ENCODE measurements around the gene STX10. TPM values are rescaled to one million over a fixed set of nuclear protein-coding genes. Genes with fewer than 3 reads are reported as not detected.

The STX10 gene
- total RNA-seq, 1 experiment from 2014 or later = 86.2 TPM

DNA sequence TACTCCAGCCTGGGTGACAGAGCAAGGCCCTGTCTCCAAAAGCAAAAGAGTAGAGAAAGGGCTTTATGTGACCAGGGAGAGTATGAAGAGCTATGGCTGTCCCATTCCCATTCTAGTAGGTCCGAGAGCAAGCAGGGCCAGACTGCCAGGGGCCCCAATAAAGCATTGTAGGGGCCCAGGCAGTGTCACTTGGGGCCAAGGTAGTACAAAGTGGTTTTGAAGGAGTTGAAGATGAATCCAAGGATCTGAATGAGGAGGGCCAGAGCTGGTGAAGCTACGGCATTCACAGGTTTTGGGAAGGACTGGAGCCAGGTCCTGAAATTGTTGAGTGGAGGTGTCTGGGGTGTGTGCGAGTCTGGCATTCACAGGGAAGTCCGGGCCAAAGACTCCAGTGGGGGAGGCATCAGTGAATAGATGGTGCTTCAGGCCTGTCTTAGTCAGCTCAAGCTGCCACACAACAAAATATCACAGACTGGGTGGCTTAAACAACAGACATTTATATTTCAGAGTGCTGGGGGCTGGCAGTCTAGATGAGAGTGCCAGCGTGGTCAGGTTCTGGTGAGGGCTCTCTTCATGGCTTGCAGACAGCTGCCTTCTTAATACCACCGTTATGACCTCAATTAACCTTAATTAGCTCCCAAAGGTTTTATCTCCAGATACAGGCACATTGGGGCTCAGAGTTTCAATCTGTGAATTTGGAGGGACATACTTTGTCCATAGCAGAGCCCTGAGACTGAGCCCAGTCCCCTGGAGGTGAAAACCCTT, 22.2 kb downstream of the STX10 start:
- ChIA-PET CTCF (no interaction called here), POLR2A (ENCODE audit: unreplicated experiment) (no interaction called here)
- H3K27ac ChIP-seq = no peak overlapping the region
- no peak for TF ChIP-seq EZH2 (IDR thresholded peaks at IDR 0.05; ENCODE audit: low read depth)
- TF ChIP-seq, protein P1, sequence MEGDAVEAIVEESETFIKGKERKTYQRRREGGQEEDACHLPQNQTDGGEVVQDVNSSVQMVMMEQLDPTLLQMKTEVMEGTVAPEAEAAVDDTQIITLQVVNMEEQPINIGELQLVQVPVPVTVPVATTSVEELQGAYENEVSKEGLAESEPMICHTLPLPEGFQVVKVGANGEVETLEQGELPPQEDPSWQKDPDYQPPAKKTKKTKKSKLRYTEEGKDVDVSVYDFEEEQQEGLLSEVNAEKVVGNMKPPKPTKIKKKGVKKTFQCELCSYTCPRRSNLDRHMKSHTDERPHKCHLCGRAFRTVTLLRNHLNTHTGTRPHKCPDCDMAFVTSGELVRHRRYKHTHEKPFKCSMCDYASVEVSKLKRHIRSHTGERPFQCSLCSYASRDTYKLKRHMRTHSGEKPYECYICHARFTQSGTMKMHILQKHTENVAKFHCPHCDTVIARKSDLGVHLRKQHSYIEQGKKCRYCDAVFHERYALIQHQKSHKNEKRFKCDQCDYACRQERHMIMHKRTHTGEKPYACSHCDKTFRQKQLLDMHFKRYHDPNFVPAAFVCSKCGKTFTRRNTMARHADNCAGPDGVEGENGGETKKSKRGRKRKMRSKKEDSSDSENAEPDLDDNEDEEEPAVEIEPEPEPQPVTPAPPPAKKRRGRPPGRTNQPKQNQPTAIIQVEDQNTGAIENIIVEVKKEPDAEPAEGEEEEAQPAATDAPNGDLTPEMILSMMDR (conservative IDR thresholded peaks at IDR 0.05) = no peak
- peaks cover 100% of the 10 kb centered on the region for H4K20me1 ChIP-seq (ENCODE audit: insufficient read depth)
- H3K4me1 ChIP-seq (replicated peaks; ENCODE audit: insufficient read depth) = peaks cover 10% of the 10 kb centered on the region
- no peaks in the 10 kb centered on the region for H3K9me2 ChIP-seq (ENCODE audit: insufficient read depth)
- H3F3A ChIP-seq (ENCODE audit: insufficient read depth, low read depth) = peaks cover 46% of the 10 kb centered on the region; the same call in 1 of the 2 replicates
- no peaks in the 10 kb centered on the region for H3K27me3 ChIP-seq (ENCODE audit: insufficient read depth, low read depth)
- no peak overlapping the region for H2AFZ ChIP-seq
- peaks cover 20% of the 10 kb centered on the region for H3K36me3 ChIP-seq (ENCODE audit: low read depth)
- intact Hi-C loops (cut with micrococcal nuclease; ENCODE audit: unreplicated experiment) = no loop called here
- H3K4me2 ChIP-seq = no peak overlapping the region
- peaks cover 98% of the 10 kb centered on the region for H3K79me2 ChIP-seq (ENCODE audit: low read depth)
- no peak overlapping the region for H3K4me3 ChIP-seq
- BruUV-seq (replicated peaks) = no TSS peak
- H3K9me3 ChIP-seq (ENCODE audit: insufficient read depth, low read depth) = no peaks in the 10 kb centered on the region
- no peak for DNase-seq

DNA sequence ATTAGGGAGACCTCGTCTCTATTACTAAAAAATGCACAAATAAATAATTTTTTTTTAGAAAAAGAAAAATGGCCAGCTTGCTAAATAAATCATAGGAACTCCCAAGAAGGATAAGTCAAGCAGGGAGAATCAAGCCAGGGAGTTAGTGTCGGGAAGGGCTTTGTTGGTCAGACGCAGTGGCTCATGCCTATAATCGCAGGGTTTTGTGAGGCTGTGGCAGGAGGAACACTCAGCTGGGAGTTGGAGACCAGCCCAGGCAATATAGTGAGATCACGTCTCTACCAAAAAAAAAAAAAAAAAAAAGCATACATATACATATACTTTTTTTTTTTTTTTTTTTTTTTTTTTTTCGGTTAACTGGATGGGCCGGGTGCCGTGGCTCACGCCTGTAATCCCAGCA, 23.1 kb downstream of the STX10 start:
- intact Hi-C loops (cut with micrococcal nuclease; ENCODE audit: unreplicated experiment) = no loop called here
- H2AFZ ChIP-seq = no peak overlapping the region
- ChIA-PET POLR2A (ENCODE audit: unreplicated experiment) (interaction anchor here (0.7 kb wide), 1 partner anchor 237 kb away, joined by 15 read pairs; no protein-coding TSS in a partner anchor), CTCF (no interaction called here)
- BruUV-seq (replicated peaks) = no TSS peak
- H3K36me3 ChIP-seq (ENCODE audit: low read depth) = peaks cover 20% of the 10 kb centered on the region
- peaks cover 98% of the 10 kb centered on the region for H3K79me2 ChIP-seq (ENCODE audit: low read depth)
- H3K27ac ChIP-seq = no peak overlapping the region
- TF ChIP-seq, protein P1 (conservative IDR thresholded peaks at IDR 0.05) = no peak
- TF ChIP-seq EZH2 (IDR thresholded peaks at IDR 0.05; ENCODE audit: low read depth) = no peak
- peaks cover 36% of the 10 kb centered on the region; the same call in 1 of the 2 replicates for H3F3A ChIP-seq (ENCODE audit: insufficient read depth, low read depth)
- no peaks in the 10 kb centered on the region for H3K27me3 ChIP-seq (ENCODE audit: insufficient read depth, low read depth)
- DNase-seq = no peak
- no peak overlapping the region for H3K4me2 ChIP-seq
- H4K20me1 ChIP-seq (ENCODE audit: insufficient read depth) = peaks cover 100% of the 10 kb centered on the region
- peaks cover 2% of the 10 kb centered on the region for H3K4me1 ChIP-seq (replicated peaks; ENCODE audit: insufficient read depth)
- H3K9me2 ChIP-seq (ENCODE audit: insufficient read depth) = no peaks in the 10 kb centered on the region
- H3K9me3 ChIP-seq (ENCODE audit: insufficient read depth, low read depth) = no peaks in the 10 kb centered on the region
- H3K4me3 ChIP-seq = no peak overlapping the region

DNA sequence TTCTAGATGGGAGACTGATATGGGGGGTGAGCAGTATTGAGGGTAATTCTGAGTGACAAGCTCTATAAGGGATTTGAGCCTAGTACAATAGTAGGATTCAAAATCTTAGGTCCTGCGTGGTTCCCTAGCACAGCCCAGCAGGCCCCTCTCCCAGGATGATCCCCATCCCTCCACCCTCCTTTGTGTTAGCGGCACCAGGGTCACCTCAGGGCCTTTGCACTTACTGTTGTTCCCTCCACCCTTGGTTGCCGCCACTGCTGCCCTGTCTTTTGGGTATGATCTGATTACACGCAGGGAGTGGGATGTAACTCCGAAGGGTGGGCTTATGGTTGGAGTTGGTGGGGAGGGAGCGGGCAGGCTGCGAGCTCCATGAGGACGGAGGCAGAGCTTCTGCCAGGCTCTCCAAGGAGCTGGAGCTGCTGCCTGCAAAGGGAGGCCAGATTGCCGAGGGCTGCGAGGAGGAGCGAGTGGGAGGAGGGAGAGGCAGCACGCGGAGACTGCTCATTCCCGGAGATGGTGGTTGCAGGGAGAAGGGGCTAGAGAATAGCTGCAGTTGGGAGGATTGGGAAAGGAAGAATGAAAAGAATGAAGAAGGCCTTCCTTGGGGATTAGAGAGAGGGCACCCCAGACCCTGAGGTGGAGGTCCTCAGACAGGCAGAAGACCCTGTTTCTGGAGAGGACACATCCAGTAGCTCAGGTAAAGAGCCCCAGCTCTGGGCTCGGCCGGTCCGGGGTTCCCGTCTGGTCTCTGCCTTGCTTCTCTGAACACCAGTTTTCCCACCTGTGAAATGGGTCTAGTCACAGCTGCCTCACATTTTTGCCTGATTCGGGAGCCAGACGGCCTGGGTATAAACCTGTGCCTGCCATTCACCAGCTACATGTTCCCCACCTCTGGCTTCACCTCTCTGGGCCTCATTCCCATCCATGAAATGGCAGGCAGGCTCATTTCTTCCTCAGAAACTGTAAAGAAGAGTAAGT, 26.9 kb downstream of the STX10 start:
- Histone ChIP-seq H3K9me2 (ENCODE audit: insufficient read depth) (no peaks in the 10 kb centered on the region), H2AFZ (no peak overlapping the region), H3K4me3 (no peak overlapping the region), H3K36me3 (ENCODE audit: low read depth) (peaks cover 27% of the 10 kb centered on the region), H3F3A (ENCODE audit: insufficient read depth, low read depth) (peaks cover 12% of the 10 kb centered on the region; the same call in 1 of the 2 replicates), H3K9me3 (ENCODE audit: insufficient read depth, low read depth) (no peaks in the 10 kb centered on the region), H3K4me2 (no peak overlapping the region), H4K20me1 (ENCODE audit: insufficient read depth) (peaks cover 94% of the 10 kb centered on the region), H3K4me1 (replicated peaks; ENCODE audit: insufficient read depth) (peaks cover 16% of the 10 kb centered on the region), H3K27ac (no peak overlapping the region), H3K27me3 (ENCODE audit: insufficient read depth, low read depth) (no peaks in the 10 kb centered on the region), H3K79me2 (ENCODE audit: low read depth) (peaks cover 98% of the 10 kb centered on the region)
- TF ChIP-seq, protein P1 (conservative IDR thresholded peaks at IDR 0.05) = no peak
- no peak for TF ChIP-seq EZH2 (IDR thresholded peaks at IDR 0.05; ENCODE audit: low read depth)
- no TSS peak for BruUV-seq (replicated peaks)
- DNase-seq = no peak
- ChIA-PET CTCF (no interaction called here), POLR2A (ENCODE audit: unreplicated experiment) (no interaction called here)
- intact Hi-C loops (cut with micrococcal nuclease; ENCODE audit: unreplicated experiment) = no loop called here

Data from PC-9 (cell line).